Measurements from ENCODE around the gene YTHDC2. TPM values are rescaled to one million over a fixed set of nuclear protein-coding genes. Genes with fewer than 3 reads are reported as not detected.

Gene YTHDC2
- total RNA-seq, 2 experiments from 2014 or later = 40.3 to 60.1 TPM

GRCh38 chr5:113505181-113505580 lies 8.3 kb upstream of the YTHDC2 start:
- POLR2A ChIA-PET = interaction anchor here (1.2 kb wide), 1 partner anchor 112 kb away, joined by 3 read pairs; no protein-coding TSS in a partner anchor
- CTCF ChIA-PET (ENCODE audit: unreplicated experiment) = no interaction called here
- no peak for DNase-seq (ENCODE audit: low spot score)

GRCh38 chr5:113507601-113508000 lies 5.9 kb upstream of the YTHDC2 start:
- ChIA-PET CTCF (ENCODE audit: unreplicated experiment) (interaction anchor here (1.3 kb wide), 1 partner anchor 33 kb away, joined by 4 read pairs; no protein-coding TSS in a partner anchor), POLR2A (interaction anchor here (1.8 kb wide), 1 partner anchor 128 kb away, joined by 4 read pairs; no protein-coding TSS in a partner anchor)
- peak overlapping the region; percentile 8; the same call in 1 of the 2 replicates for H3K4me2 ChIP-seq (ENCODE audit: low read length)
- no peak overlapping the region for H3K4me3 ChIP-seq (ENCODE audit: low read depth, low read length, poor library complexity, severe bottlenecking)
- H3K79me2 ChIP-seq (ENCODE audit: insufficient read depth, low read depth, low read length) = no peaks in the 10 kb centered on the region
- H3K9me2 ChIP-seq (ENCODE audit: insufficient read depth, low read length) = no peaks in the 10 kb centered on the region
- no peak overlapping the region for H2AFZ ChIP-seq (ENCODE audit: low read length)
- no TSS peak for BruUV-seq (replicated peaks)
- TF ChIP-seq CTCF (conservative IDR thresholded peaks at IDR 0.05; ENCODE audit: low read length) (no peak), EZH2phosphoT487 (IDR thresholded peaks at IDR 0.05; ENCODE audit: borderline replicate concordance, low read depth, low read length) (no peak)
- 0 out of 2 replicates have a peak, but pooled peaks cover under 1% of the 10 kb centered on the region for H3K9me3 ChIP-seq (ENCODE audit: low read length)
- no peaks in the 10 kb centered on the region for H3K36me3 ChIP-seq (ENCODE audit: insufficient read depth, low read length)
- H4K20me1 ChIP-seq (ENCODE audit: insufficient read depth, low read length) = no peaks in the 10 kb centered on the region
- no peak overlapping the region for H3K27ac ChIP-seq (ENCODE audit: low read depth, low read length, poor library complexity, severe bottlenecking)
- H3K4me1 ChIP-seq (ENCODE audit: insufficient read depth, low read length, poor library complexity, severe bottlenecking) = peaks cover 11% of the 10 kb centered on the region
- intact Hi-C loops (cut with micrococcal nuclease; ENCODE audit: unreplicated experiment) = no loop called here
- peak; percentile 33 for DNase-seq (ENCODE audit: low spot score)

More at GRCh38 chr5:113505181-113505580, 8.3 kb upstream of the YTHDC2 start:
- H3K4me1 ChIP-seq (ENCODE audit: insufficient read depth, low read length, poor library complexity, severe bottlenecking) = peaks cover 11% of the 10 kb centered on the region
- TF ChIP-seq EZH2phosphoT487 (IDR thresholded peaks at IDR 0.05; ENCODE audit: borderline replicate concordance, low read depth, low read length) = no peak
- TF ChIP-seq CTCF (conservative IDR thresholded peaks at IDR 0.05; ENCODE audit: low read length) = no peak
- H3K4me2 ChIP-seq (ENCODE audit: low read length) = no peak overlapping the region
- no peaks in the 10 kb centered on the region for H3K9me2 ChIP-seq (ENCODE audit: insufficient read depth, low read length)
- no peaks in the 10 kb centered on the region for H4K20me1 ChIP-seq (ENCODE audit: insufficient read depth, low read length)
- no peak overlapping the region for H2AFZ ChIP-seq (ENCODE audit: low read length)
- H3K79me2 ChIP-seq (ENCODE audit: insufficient read depth, low read depth, low read length) = no peaks in the 10 kb centered on the region
- H3K36me3 ChIP-seq (ENCODE audit: insufficient read depth, low read length) = no peaks in the 10 kb centered on the region
- BruUV-seq (replicated peaks) = no TSS peak
- no peaks in the 10 kb centered on the region for H3K9me3 ChIP-seq (ENCODE audit: low read length)
- no peak overlapping the region for H3K4me3 ChIP-seq (ENCODE audit: low read depth, low read length, poor library complexity, severe bottlenecking)
- no peak overlapping the region for H3K27ac ChIP-seq (ENCODE audit: low read depth, low read length, poor library complexity, severe bottlenecking)
- intact Hi-C loops (cut with micrococcal nuclease; ENCODE audit: unreplicated experiment) = no loop called here

- Histone ChIP-seq H3K4me1 (ENCODE audit: insufficient read depth, low read length, poor library complexity, severe bottlenecking) (peaks cover 11% of the 10 kb centered on the region), H3K9me2 (ENCODE audit: insufficient read depth, low read length) (no peaks in the 10 kb centered on the region), H3K4me3 (ENCODE audit: low read depth, low read length, poor library complexity, severe bottlenecking) (no peak overlapping the region), H3K27ac (ENCODE audit: low read depth, low read length, poor library complexity, severe bottlenecking) (no peak overlapping the region), H2AFZ (ENCODE audit: low read length) (no peak overlapping the region), H3K9me3 (ENCODE audit: low read length) (peaks cover 8% of the 10 kb centered on the region; the same call in 1 of the 2 replicates), H4K20me1 (ENCODE audit: insufficient read depth, low read length) (no peaks in the 10 kb centered on the region), H3K36me3 (ENCODE audit: insufficient read depth, low read length) (no peaks in the 10 kb centered on the region), H3K4me2 (ENCODE audit: low read length) (no peak overlapping the region), H3K79me2 (ENCODE audit: insufficient read depth, low read depth, low read length) (0 out of 2 replicates have a peak, but pooled peaks cover 5% of the 10 kb centered on the region)
- DNase-seq (ENCODE audit: low spot score) = no peak
- no TSS peak for BruUV-seq (replicated peaks)
- CTCF ChIA-PET (ENCODE audit: unreplicated experiment) = no interaction called here
- TF ChIP-seq CTCF (conservative IDR thresholded peaks at IDR 0.05; ENCODE audit: low read length) = no peak
- TF ChIP-seq EZH2phosphoT487 (IDR thresholded peaks at IDR 0.05; ENCODE audit: borderline replicate concordance, low read depth, low read length) = no peak
- POLR2A ChIA-PET = interaction anchor here (0.6 kb wide), 1 partner anchor 186 kb away, joined by 3 read pairs; no protein-coding TSS in a partner anchor
- intact Hi-C loops (cut with micrococcal nuclease; ENCODE audit: unreplicated experiment) = no loop called here
These were observed 4.7 kb upstream of the YTHDC2 start for GRCh38 chr5:113508756-113509155.
